Adrenal gland (tissue), 12 donors: ENCODE measurements around the gene PDS5A. TPM values are rescaled to one million over a fixed set of nuclear protein-coding genes. Genes with fewer than 3 reads are reported as not detected.
"Not testable (repeated sequence)": the region's sequence is repeated elsewhere in the genome, so short reads cannot be mapped to it uniquely, and the experiment has no call there.

Experiments used
- DNase-seq, 7 donors: peaks; one replicate each; pipeline ENCODE4 v3.0.0-alpha.2; 2019 to 2020
- H3K27ac ChIP-seq, 5 donors: fragments of 200-600 bp; sonication (generic) in 4 of 5; 1 replicate in 3 of 5; 2 replicates in 2 of 5; pipeline versions ENCODE4 v1.5.1 to v1.8.0; 2016 to 2020; ENCODE audit warnings: mild to moderate bottlenecking in 1 of 5
- H3K27me3 ChIP-seq: fragments of 200-600 bp; 2 replicates; pipeline ENCODE4 v1.8.0; 2021
- H3K36me3 ChIP-seq, 2 donors: fragments of 200-600 bp; replicated peaks in 1 of 2; 1 replicate in 1 of 2; 2 replicates in 1 of 2; pipeline versions ENCODE4 v1.5.1 to v1.8.0; 2018 to 2022
- H3K4me1 ChIP-seq, 2 donors: fragments of 200-600 bp; replicated peaks in 1 of 2; 1 replicate in 1 of 2; 2 replicates in 1 of 2; pipeline versions ENCODE4 v1.5.1 to v1.8.0; 2018 to 2021
- H3K4me3 ChIP-seq, 4 donors: fragments of 200-600 bp; sonication (generic) in 3 of 4; one replicate each; pipeline ENCODE4 v1.5.1; 2016 to 2018
- H3K9me3 ChIP-seq, 3 donors: fragments of 200-600 bp; sonication (generic) in 1 of 3; replicated peaks in 1 of 3; 1 replicate in 2 of 3; 2 replicates in 1 of 3; pipeline versions ENCODE4 v1.5.1 to v1.8.0; 2016 to 2021
- POLR2A ChIP-seq, 2 donors: fragments of 450-650 bp; IDR thresholded peaks; one replicate each; pipeline ENCODE4 v1.6.1; 2017; ENCODE audit warnings: antibody characterized with exemption in 2 of 2, mild to moderate bottlenecking in 2 of 2, moderate library complexity in 1 of 2
- WGBS, 4 donors: extraction: QIAGEN DNeasy Blood & Tissue Kit in 2 of 4; methylation state at CpG; one replicate each; pipeline versions ENCODE4 v1.1.5 to v1.1.7; 2013 to 2017; 5-methylcytosine and 5-hydroxymethylcytosine counted together
- intact Hi-C, 2 donors: fragments of 100-400 bp; cut with DNase I; formaldehyde crosslinking; loops; one replicate each; pipeline versions ENCODE4 v1.14.1 to v1.15.0; 2022 to 2023
- polyA plus RNA-seq, 3 donors: library from polyadenylated mRNA; stranded (reverse); fragments of 200-250 nt in 2 of 3; fragments of 350-450 nt in 1 of 3; fragmentation: Illumina TruSeq in 1 of 3; extraction: RNeasy Lipid Tissue Mini Kit (QIAGEN cat#74804) in 1 of 3; gene quantifications; one replicate each; pipeline ENCODE4 v1.2.3, GENCODE V29; 2013 to 2014
- total RNA-seq, 9 donors: library from RNA; depleted of rRNA in 4 of 9; stranded (reverse); fragments of >200 nt in 4 of 9; fragments of 120-200 nt in 1 of 9; fragmentation: NEBNext Ultra II Directional in 1 of 9; extraction: Animal tissue kit (Norgen Biotek cat#: 25700) in 1 of 9; gene quantifications; one replicate each; pipeline versions ENCODE4 v1.1.0 to v1.2.4, GENCODE V29; 2013 to 2023
- TF ChIP-seq, protein P1 (sequence below), 6 experiments: fragments of 450-650 bp in 4 of 6; fragments of 200-600 bp in 2 of 6; sonication (generic) in 1 of 6; IDR thresholded peaks; 1 replicate in 5 of 6; 2 replicates in 1 of 6; pipeline versions ENCODE4 v1.5.1 to v1.8.0; 2016 to 2021; ENCODE audit warnings: antibody characterized with exemption in 6 of 6, mild to moderate bottlenecking in 2 of 6, moderate library complexity in 1 of 6
- donor health status: healthy with polysubstance abuse.
- donor health status: Bipolar disorder and iron deficiency.
- donor health status: DM: yes; HTN: yes; CAD: no.
- donor health status: DM: no; HTN: no; CAD: no.
- donor health status: DM: no; HTN: no; CAD: no.
- donor health status: DM: yes; HTN: yes; CAD: no.

The PDS5A gene
- total and polyA plus RNA-seq, 12 donors, result 16.2 to 63.2 (median 45.5) TPM

DNA sequence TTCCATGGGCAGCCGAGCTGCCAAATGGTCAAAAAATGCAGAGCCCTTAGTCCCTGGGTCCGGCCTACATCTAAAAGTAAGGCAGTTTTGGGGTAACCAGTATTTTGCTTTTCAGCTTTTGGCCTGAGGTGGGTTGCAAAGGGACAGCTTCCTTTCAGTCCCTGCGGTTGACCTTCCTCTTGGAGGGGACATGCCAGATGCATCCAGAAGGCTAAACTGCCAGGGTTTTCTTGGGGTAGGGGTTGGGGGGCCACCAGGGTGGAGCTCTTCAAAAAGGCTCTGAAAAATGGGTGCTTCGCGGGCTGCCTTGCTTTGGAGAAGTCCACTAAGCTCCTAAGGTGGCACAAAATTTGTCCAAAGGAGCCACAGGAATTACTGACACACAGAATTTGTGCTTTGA is 159.1 kb downstream of the PDS5A start:
- Histone ChIP-seq H3K4me3 (no peak overlapping the region), H3K27ac (no peak overlapping the region), H3K9me3 (no peaks in the 10 kb centered on the region), H3K4me1 (no peaks in the 10 kb centered on the region), H3K27me3 (no peaks in the 10 kb centered on the region), H3K36me3 (no peaks in the 10 kb centered on the region)
- DNase-seq, result no peak
- intact Hi-C loops, result no loop called here
- WGBS, 4 donors, result 70 to 95% (median 89%) methylated on average over 5 of the region's 5 CpGs
- no peak for TF ChIP-seq POLR2A (IDR thresholded peaks at IDR 0.05)
- TF ChIP-seq, protein P1, sequence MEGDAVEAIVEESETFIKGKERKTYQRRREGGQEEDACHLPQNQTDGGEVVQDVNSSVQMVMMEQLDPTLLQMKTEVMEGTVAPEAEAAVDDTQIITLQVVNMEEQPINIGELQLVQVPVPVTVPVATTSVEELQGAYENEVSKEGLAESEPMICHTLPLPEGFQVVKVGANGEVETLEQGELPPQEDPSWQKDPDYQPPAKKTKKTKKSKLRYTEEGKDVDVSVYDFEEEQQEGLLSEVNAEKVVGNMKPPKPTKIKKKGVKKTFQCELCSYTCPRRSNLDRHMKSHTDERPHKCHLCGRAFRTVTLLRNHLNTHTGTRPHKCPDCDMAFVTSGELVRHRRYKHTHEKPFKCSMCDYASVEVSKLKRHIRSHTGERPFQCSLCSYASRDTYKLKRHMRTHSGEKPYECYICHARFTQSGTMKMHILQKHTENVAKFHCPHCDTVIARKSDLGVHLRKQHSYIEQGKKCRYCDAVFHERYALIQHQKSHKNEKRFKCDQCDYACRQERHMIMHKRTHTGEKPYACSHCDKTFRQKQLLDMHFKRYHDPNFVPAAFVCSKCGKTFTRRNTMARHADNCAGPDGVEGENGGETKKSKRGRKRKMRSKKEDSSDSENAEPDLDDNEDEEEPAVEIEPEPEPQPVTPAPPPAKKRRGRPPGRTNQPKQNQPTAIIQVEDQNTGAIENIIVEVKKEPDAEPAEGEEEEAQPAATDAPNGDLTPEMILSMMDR (IDR thresholded peaks at IDR 0.05), result no peak

DNA sequence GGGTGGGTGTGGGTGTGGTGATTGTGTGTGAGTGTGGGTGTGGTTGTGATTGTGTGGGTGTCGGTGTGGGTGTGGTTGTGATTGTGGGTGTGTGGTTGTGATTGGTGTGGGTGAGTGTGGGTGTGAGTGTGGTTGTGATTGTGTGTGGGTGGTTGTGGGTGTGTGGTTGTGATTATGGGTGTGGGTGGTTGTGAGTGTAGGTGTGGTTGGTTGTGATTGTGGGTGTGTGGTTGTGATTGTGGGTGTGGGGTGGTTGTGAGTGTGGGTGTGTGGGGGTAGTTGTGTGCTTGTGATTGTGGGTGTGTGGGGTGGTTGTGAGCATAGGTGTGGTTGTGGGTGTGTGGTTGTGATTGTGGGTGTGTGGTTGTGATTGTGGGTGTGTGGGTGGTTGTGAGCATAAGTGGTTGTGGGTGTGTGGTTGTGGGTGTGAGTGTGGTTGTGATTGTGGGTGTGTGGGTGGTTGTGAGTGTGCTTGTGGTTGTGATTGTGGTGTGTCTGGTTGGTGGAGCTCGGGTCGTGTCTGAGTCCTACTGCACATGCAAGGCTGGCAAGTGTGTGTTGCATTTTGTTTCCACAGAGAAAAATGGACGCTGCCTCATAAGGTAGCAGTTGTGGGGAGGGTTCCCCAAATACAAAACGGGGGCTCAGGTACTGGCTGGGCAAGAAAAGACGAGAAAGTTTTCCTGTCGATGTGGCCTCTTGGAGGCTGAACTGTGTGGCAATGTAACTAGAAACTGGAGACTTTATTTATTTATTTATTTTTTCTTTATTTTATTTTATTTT is 163.1 kb downstream of the PDS5A start:
- no peaks in the 10 kb centered on the region for H3K27me3 ChIP-seq
- WGBS, 4 donors, result 80 to 87% (median 84%) methylated on average over 7 of the region's 7 CpGs
- intact Hi-C loops, result no loop called here
- no peak overlapping the region for H3K4me3 ChIP-seq
- H3K36me3 ChIP-seq, result no peaks in the 10 kb centered on the region
- DNase-seq, result peak in 1 of 7 donors; percentile 6
- TF ChIP-seq, protein P1 (IDR thresholded peaks at IDR 0.05), result no peak
- no peak for TF ChIP-seq POLR2A (IDR thresholded peaks at IDR 0.05)
- H3K27ac ChIP-seq, result no peak overlapping the region
- H3K4me1 ChIP-seq, result no peaks in the 10 kb centered on the region
- no peaks in the 10 kb centered on the region for H3K9me3 ChIP-seq

DNA sequence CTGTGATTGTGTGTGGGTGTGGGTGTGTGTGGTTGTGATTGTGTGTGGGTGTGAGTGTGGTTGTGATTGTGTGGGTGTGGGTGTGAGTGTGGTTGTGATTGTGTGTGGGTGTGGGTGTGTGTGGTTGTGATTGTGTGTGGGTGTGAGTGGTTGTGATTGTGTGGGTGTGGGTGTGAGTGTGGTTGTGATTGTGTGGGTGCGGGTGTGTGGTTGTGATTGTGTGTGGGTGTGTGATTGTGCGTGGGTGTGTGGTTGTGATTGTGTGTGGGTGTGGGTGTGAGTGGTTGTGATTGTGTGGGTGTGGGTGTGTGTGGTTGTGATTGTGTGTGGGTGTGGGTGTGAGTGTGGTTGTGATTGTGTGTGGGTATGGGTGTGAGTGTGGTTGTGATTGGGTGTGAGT is 163.9 kb downstream of the PDS5A start:
- H3K27me3 ChIP-seq, H3K9me3 ChIP-seq, intact Hi-C loops, H3K36me3 ChIP-seq, H3K27ac ChIP-seq, H3K4me1 ChIP-seq, H3K4me3 ChIP-seq: not testable (repeated sequence)
- 31 to 57% (median 45%) methylated on average over 2 of the region's 2 CpGs for WGBS, 4 donors
- DNase-seq, result peak in 1 of 7 donors; percentile 0

- 0% methylated on average over 1 of the region's 1 CpG; no CpG with 5 or more reads in 2 of the 4 donors for WGBS, 4 donors
- intact Hi-C loops, H3K4me1 ChIP-seq, H3K36me3 ChIP-seq, H3K27ac ChIP-seq, H3K27me3 ChIP-seq, DNase-seq, H3K4me3 ChIP-seq, H3K9me3 ChIP-seq: not testable (repeated sequence)
Measured at GRCh38 chr4:39813033-39813432, 164.7 kb downstream of the PDS5A start.

- Histone ChIP-seq H3K36me3 (no peaks in the 10 kb centered on the region), H3K4me3 (no peak overlapping the region), H3K27ac (no peak overlapping the region), H3K4me1 (no peaks in the 10 kb centered on the region), H3K9me3 (no peaks in the 10 kb centered on the region), H3K27me3 (no peaks in the 10 kb centered on the region)
- intact Hi-C loops, result no loop called here
- TF ChIP-seq, protein P1 (IDR thresholded peaks at IDR 0.05), result no peak
- TF ChIP-seq POLR2A (IDR thresholded peaks at IDR 0.05), result no peak
- 69 to 83% (median 74%) methylated on average over 6 of the region's 6 CpGs for whole genome bisulfite sequencing, 4 donors
- DNase-seq, result peak in 2 of 7 donors; percentile 5 to 30
Measured at GRCh38 chr4:39812500-39812899, 165.2 kb downstream of the PDS5A start.
